Uterus (tissue), 4 donors: Measurements from ENCODE around the gene OR1E1. TPM values are rescaled to one million over a fixed set of nuclear protein-coding genes. Genes with fewer than 3 reads are reported as not detected.
"Not testable (repeated sequence)": the region's sequence is repeated elsewhere in the genome, so short reads cannot be mapped to it uniquely, and the experiment has no call there.

Experiments used
- DNase-seq, 2 donors: peaks; one replicate each; pipeline ENCODE4 v3.0.0-alpha.2; 2019 to 2020
- H3K27ac ChIP-seq, 2 donors: fragments of 200-600 bp; sonication (generic); 1 replicate in 1 of 2; 2 replicates in 1 of 2; pipeline ENCODE4 v1.5.1; 2016 to 2018
- H3K27me3 ChIP-seq, 2 donors: fragments of 200-600 bp; sonication (generic); one replicate each; pipeline ENCODE4 v1.5.1; 2018 to 2019; ENCODE audit warnings: control low read depth in 1 of 2
- H3K36me3 ChIP-seq, 2 donors: fragments of 200-600 bp; sonication (generic); one replicate each; pipeline ENCODE4 v1.5.1; 2019; ENCODE audit warnings: control low read depth in 1 of 2
- H3K4me1 ChIP-seq, 2 donors: fragments of 200-600 bp; sonication (generic); one replicate each; pipeline ENCODE4 v1.5.1; 2018 to 2019; ENCODE audit warnings: control low read depth in 1 of 2
- H3K4me3 ChIP-seq, 2 donors: fragments of 200-600 bp; sonication (generic); 1 replicate in 1 of 2; 2 replicates in 1 of 2; pipeline ENCODE4 v1.5.1; 2018 to 2019; ENCODE audit warnings: mild to moderate bottlenecking in 1 of 2
- H3K9me3 ChIP-seq, 2 donors: fragments of 200-600 bp; sonication (generic); one replicate each; pipeline ENCODE4 v1.5.1; 2019; ENCODE audit warnings: control low read depth in 1 of 2
- CTCF ChIP-seq, 4 experiments: fragments of 200-600 bp in 2 of 4; fragments of 450-650 bp in 2 of 4; sonication (generic) in 2 of 4; IDR thresholded peaks; one replicate each; pipeline ENCODE4 v1.5.1; 2016 to 2019; ENCODE audit warnings: antibody characterized with exemption in 4 of 4, mild to moderate bottlenecking in 2 of 4, moderate library complexity in 1 of 4
- POLR2A ChIP-seq, 2 donors: fragments of 450-650 bp; IDR thresholded peaks; one replicate each; pipeline ENCODE4 v1.6.1; 2016; ENCODE audit warnings: antibody characterized with exemption in 2 of 2, mild to moderate bottlenecking in 1 of 2, moderate library complexity in 1 of 2
- intact Hi-C: fragments of 100-400 bp; cut with DNase I; formaldehyde crosslinking; loops from one replicate; pipeline ENCODE4 v1.15.1; 2023; ENCODE audit warnings: low total_unique reads
- small RNA-seq: library from RNA; depleted of rRNA; stranded (forward); fragments of <200 nt; gene quantifications from one replicate; pipeline ENCODE3, GENCODE V24; 2016
- total RNA-seq, 4 donors: library from RNA; depleted of rRNA in 3 of 4; stranded (reverse); fragments of >200 nt in 3 of 4; gene quantifications; one replicate each; pipeline versions ENCODE4 v1.1.0 to v1.2.4, GENCODE V29; 2014 to 2023
- donor health status: DM: yes; HTN: yes; CAD: no.

The OR1E1 gene
- total RNA-seq, 4 donors from 2014 or later = not detected

- intact Hi-C loops = no loop called here
- Histone ChIP-seq H3K27me3 (no peaks in the 10 kb centered on the region), H3K9me3 (no peaks in the 10 kb centered on the region), H3K27ac (no peak overlapping the region), H3K36me3 (no peaks in the 10 kb centered on the region), H3K4me1 (no peaks in the 10 kb centered on the region), H3K4me3 (no peak overlapping the region)
- no peak for TF ChIP-seq POLR2A (IDR thresholded peaks at IDR 0.05)
- no peak for TF ChIP-seq CTCF (IDR thresholded peaks at IDR 0.05)
- no peak for DNase-seq
These were observed 19.9 kb downstream of the OR1E1 start for GRCh38 chr17:3378321-3378720.

GRCh38 chr17:3371167-3371566 lies 27.0 kb downstream of the OR1E1 start:
- H3K27ac ChIP-seq, H3K4me3 ChIP-seq, H3K36me3 ChIP-seq, H3K9me3 ChIP-seq, H3K4me1 ChIP-seq, intact Hi-C loops, DNase-seq, H3K27me3 ChIP-seq: not testable (repeated sequence)

Small RNAs within 50 kb of the gene (small RNA-seq; reads per million reads assigned to genes)
- not detected for gene OR1AC1P

Other genes with a start within 250 kb of the OR1E1 start
- not detected for gene OR1A2, start 200.9 kb downstream of the OR1E1 start, total RNA-seq
- not detected for gene OR1A1, start 190.7 kb downstream of the OR1E1 start, total RNA-seq
- under 1 TPM in 1 of 4 donors, not detected in 3; 0.35 TPM for gene OR3A1, start 100.0 kb downstream of the OR1E1 start, total RNA-seq
- gene OR3A2, start 12.1 kb downstream of the OR1E1 start, total RNA-seq = not detected
- gene OR3A3, start 13.0 kb upstream of the OR1E1 start, total RNA-seq = not detected
- gene OR1E2, start 35.4 kb upstream of the OR1E1 start, total RNA-seq = 1 to 10 TPM in 1 of 4 donors, not detected in 3; 4.6 TPM
- gene SPATA22, start 73.4 kb upstream of the OR1E1 start, total RNA-seq = under 1 TPM in 1 of 4 donors, not detected in 3; 0.62 TPM
- 10 to 100 TPM in 2 of 4 donors, 1 to 10 TPM in 2; 1.3 to 19.4 (median 12.1) TPM for gene ASPA, start 77.6 kb upstream of the OR1E1 start, total RNA-seq
- gene TRPV3, start 159.4 kb upstream of the OR1E1 start, total RNA-seq = 1 to 10 TPM in 1 of 4 donors, under 1 TPM in 1, not detected in 2; 0.88 to 1.5 TPM
- 10 to 100 TPM in 1 of 4 donors, 1 to 10 TPM in 3; 4.7 to 12.1 (median 8.5) TPM for gene TRPV1, start 211.0 kb upstream of the OR1E1 start, total RNA-seq
- gene SHPK, start 237.8 kb upstream of the OR1E1 start, total RNA-seq = 10 to 100 TPM in 2 of 4 donors, 1 to 10 TPM in 1, under 1 TPM in 1; 0.26 to 24.4 (median 8.3) TPM
- gene CTNS, start 238.3 kb upstream of the OR1E1 start, total RNA-seq = 10 to 100 TPM; 10.8 to 17.8 (median 13.8) TPM